AG09309 (cell line): ENCODE data around the gene ART3.

Experiments
- DNase-seq: peaks from one replicate; pipeline ENCODE4 v3.0.0-alpha.2; 2010; ENCODE audit warnings: low read depth
- H3K4me3 ChIP-seq: 2 replicates; pipeline ENCODE4 v1.5.1; 2011; ENCODE audit warnings: mild to moderate bottlenecking, low read depth, low read length, moderate library complexity; ENCODE audit not compliant: control insufficient read depth
- CTCF ChIP-seq: IDR thresholded peaks from 2 replicates; pipeline ENCODE4 v1.5.1; 2011; ENCODE audit warnings: mild to moderate bottlenecking, low read depth, low read length, inconsistent platforms; ENCODE audit not compliant: insufficient read depth, control insufficient read depth; ENCODE audit errors: missing control alignments

The ART3 gene

GRCh38 chr4:76061421-76061820, 13.1 kb upstream of the ART3 start:
- TF ChIP-seq CTCF: no peak
- no peak overlapping the region for H3K4me3 ChIP-seq
- DNase-seq: no peak

DNA sequence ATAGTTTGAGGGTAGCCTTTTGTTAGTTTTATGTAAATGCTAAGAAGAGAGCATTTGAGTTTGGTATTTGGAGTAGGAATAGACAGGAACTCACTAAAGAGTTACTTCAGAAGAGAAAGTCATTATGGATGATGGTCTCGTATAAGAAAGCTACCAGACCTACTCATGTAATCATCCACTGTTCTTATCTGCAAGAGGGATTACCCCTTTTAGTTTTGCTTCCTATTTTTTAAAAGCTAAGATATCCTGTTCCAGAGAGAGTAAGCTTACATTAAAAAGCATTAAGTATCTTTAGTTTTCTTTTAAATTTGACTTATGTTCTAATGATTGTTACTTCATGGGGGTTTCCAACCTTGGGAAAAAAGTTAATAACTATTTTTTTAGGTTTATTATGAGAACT, 12.5 kb upstream of the ART3 start:
- DNase-seq: no peak
- H3K4me3 ChIP-seq: no peak overlapping the region
- TF ChIP-seq CTCF: no peak

GRCh38 chr4:76066546-76066945, 8.0 kb upstream of the ART3 start:
- DNase-seq: no peak
- H3K4me3 ChIP-seq: no peak overlapping the region
- TF ChIP-seq CTCF: no peak

DNA sequence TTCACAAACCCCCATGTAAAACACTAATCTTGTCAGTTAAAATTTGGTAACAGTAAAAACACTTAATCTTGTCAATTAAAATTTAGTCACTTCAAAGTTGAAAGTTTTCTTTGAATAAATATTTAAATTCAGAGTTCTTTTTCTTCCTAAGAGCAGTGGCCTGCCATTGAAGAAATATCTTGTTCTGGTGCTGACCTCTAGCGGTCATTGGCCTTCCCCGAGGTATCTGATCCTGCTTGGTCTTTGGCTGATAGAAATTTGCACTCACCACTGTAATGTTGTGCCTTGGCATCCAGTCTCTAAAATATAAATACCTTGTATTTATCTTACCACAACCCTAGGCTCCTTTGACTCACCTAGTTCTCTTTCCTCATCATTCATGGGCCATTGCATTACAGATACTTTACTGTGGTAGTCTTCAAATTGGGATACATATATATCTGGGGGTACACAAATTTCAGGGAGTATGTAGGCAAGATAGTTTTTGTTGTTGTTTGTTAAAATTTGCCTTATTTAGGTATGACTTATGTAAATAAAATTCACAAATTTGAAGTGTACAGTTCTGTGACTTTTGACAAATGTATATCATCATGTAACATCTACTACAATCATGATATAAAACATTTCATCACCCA, 6.7 kb upstream of the ART3 start:
- TF ChIP-seq CTCF: peak; percentile 84
- peak; percentile 28 for DNase-seq
- no peak overlapping the region for H3K4me3 ChIP-seq

- no peak overlapping the region for H3K4me3 ChIP-seq
- no peak for DNase-seq
- no peak for TF ChIP-seq CTCF
These were observed 1.7 kb upstream of the ART3 start for GRCh38 chr4:76072760-76073159.

- H3K4me3 ChIP-seq: no peak overlapping the region
- DNase-seq: no peak
- no peak for TF ChIP-seq CTCF
These were observed 588 bp downstream of the ART3 start for GRCh38 chr4:76074993-76075600.
